ENCODE data around the gene RERE.
A peak's percentile ranks its signal among the peaks of the same experiment; 100 is the strongest.

The RERE gene

DNA sequence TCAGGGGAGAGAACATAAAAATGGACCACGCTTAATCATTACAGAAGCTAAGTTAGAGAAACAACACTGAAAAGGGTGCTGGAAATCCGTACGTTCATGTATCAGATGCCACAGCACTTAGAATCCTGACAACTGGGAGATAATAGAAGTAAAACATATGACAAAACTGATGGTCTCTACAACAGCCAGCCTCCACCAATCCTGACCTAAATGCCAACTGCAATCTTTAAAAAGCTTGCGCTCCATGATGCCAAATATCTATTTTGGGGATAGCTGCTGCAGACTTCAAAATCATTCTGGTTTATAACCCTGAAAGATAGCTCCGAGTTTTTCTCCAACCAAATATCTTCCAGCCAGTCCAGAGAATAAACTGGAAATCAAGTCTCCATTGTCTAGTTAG lies 178.3 kb downstream of the RERE start:
- POLR2A ChIA-PET = no interaction called here
- Histone ChIP-seq H3K4me1 (ENCODE audit: control insufficient read depth, insufficient read depth, low read length) (no peaks in the 10 kb centered on the region), H3K36me3 (ENCODE audit: control insufficient read depth in 2 of 2, insufficient read depth in 1 of 2, low read length in 2 of 2) (no peaks in the 10 kb centered on the region), H3K4me3 (ENCODE audit: low read depth, low read length) (no peak overlapping the region), H3K27ac (ENCODE audit: extremely low read depth, low read depth, low read length) (no peak overlapping the region), H3K9me3 (ENCODE audit: control insufficient read depth, insufficient read depth, low read depth, low read length) (no peaks in the 10 kb centered on the region)
- CTCF ChIA-PET = interaction anchor here (0.5 to 1.2 kb wide), 7 partner anchors 9 to 144 kb away, joined by 3 to 8 read pairs (median 3); no protein-coding TSS in a partner anchor
- TF ChIP-seq BCL11B (tag by site-specific recombination; IDR thresholded peaks at IDR 0.05; ENCODE audit: low read depth) = no peak
- TF ChIP-seq, protein P1, sequence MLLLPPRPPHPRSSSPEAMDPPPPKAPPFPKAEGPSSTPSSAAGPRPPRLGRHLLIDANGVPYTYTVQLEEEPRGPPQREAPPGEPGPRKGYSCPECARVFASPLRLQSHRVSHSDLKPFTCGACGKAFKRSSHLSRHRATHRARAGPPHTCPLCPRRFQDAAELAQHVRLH (tag by site-specific recombination; IDR thresholded peaks at IDR 0.05) = no peak
- TF ChIP-seq, protein P2, sequence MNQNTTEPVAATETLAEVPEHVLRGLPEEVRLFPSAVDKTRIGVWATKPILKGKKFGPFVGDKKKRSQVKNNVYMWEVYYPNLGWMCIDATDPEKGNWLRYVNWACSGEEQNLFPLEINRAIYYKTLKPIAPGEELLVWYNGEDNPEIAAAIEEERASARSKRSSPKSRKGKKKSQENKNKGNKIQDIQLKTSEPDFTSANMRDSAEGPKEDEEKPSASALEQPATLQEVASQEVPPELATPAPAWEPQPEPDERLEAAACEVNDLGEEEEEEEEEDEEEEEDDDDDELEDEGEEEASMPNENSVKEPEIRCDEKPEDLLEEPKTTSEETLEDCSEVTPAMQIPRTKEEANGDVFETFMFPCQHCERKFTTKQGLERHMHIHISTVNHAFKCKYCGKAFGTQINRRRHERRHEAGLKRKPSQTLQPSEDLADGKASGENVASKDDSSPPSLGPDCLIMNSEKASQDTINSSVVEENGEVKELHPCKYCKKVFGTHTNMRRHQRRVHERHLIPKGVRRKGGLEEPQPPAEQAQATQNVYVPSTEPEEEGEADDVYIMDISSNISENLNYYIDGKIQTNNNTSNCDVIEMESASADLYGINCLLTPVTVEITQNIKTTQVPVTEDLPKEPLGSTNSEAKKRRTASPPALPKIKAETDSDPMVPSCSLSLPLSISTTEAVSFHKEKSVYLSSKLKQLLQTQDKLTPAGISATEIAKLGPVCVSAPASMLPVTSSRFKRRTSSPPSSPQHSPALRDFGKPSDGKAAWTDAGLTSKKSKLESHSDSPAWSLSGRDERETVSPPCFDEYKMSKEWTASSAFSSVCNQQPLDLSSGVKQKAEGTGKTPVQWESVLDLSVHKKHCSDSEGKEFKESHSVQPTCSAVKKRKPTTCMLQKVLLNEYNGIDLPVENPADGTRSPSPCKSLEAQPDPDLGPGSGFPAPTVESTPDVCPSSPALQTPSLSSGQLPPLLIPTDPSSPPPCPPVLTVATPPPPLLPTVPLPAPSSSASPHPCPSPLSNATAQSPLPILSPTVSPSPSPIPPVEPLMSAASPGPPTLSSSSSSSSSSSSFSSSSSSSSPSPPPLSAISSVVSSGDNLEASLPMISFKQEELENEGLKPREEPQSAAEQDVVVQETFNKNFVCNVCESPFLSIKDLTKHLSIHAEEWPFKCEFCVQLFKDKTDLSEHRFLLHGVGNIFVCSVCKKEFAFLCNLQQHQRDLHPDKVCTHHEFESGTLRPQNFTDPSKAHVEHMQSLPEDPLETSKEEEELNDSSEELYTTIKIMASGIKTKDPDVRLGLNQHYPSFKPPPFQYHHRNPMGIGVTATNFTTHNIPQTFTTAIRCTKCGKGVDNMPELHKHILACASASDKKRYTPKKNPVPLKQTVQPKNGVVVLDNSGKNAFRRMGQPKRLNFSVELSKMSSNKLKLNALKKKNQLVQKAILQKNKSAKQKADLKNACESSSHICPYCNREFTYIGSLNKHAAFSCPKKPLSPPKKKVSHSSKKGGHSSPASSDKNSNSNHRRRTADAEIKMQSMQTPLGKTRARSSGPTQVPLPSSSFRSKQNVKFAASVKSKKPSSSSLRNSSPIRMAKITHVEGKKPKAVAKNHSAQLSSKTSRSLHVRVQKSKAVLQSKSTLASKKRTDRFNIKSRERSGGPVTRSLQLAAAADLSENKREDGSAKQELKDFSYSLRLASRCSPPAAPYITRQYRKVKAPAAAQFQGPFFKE (tag by site-specific recombination; IDR thresholded peaks at IDR 0.05; ENCODE audit: borderline replicate concordance) = no peak
- TF ChIP-seq ZNF571 (tag by site-specific recombination; IDR thresholded peaks at IDR 0.05) = no peak
- no peak for TF ChIP-seq ZNF394 (tag by site-specific recombination; IDR thresholded peaks at IDR 0.05; ENCODE audit: borderline replicate concordance)
- no peak for TF ChIP-seq ZNF366 (tag by site-specific recombination; conservative IDR thresholded peaks at IDR 0.05)
- TF ChIP-seq REPIN1 (tag by site-specific recombination; IDR thresholded peaks at IDR 0.05; ENCODE audit: low read depth) = no peak
- TF ChIP-seq ZNF621 (tag by site-specific recombination; IDR thresholded peaks at IDR 0.05) = no peak
- TF ChIP-seq ZNF843 (tag by site-specific recombination; IDR thresholded peaks at IDR 0.05) = no peak

DNA sequence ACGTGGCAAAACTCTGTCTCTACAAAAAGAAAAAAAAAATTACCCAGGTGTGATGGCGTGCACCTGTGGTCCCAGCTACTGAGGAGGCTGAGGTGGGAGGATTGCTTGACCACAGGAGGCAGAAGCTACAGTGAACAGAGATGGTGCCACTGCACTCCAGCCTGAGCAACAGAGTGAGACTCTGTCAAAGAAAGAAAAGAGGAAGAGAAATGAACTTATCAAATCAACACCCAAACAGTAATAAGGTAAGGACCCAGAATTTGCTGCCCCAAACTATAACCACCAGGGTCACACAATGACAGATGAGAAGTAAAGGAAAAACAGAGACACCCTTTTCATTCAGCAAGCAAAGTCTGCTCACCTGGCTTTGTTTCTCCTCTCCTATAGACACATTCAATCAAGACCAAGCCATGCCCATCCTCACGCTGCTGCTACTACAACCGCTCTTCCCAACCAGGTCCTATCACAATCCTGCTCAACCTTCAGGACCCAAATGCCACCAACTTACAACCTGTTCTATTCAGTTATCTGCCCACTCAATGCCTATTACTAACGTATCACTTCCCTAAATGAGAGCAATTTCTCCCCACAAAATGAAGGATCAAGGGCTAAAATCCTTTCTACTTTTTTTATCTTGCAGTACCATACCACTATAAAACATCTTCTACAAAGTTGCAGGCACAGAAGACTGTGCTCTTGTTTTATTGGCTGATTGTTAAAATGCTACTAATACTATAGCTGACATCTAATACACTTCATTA lies 183.5 kb downstream of the RERE start:
- ChIA-PET POLR2A (no interaction called here), CTCF (no interaction called here)
- H3K27ac ChIP-seq (ENCODE audit: extremely low read depth, low read depth, low read length) = no peak overlapping the region
- no peaks in the 10 kb centered on the region for H3K36me3 ChIP-seq (ENCODE audit: control insufficient read depth in 2 of 2, insufficient read depth in 1 of 2, low read length in 2 of 2)
- TF ChIP-seq ZNF544 (tag by site-specific recombination; IDR thresholded peaks at IDR 0.05) = no peak
- TF ChIP-seq, protein P3, sequence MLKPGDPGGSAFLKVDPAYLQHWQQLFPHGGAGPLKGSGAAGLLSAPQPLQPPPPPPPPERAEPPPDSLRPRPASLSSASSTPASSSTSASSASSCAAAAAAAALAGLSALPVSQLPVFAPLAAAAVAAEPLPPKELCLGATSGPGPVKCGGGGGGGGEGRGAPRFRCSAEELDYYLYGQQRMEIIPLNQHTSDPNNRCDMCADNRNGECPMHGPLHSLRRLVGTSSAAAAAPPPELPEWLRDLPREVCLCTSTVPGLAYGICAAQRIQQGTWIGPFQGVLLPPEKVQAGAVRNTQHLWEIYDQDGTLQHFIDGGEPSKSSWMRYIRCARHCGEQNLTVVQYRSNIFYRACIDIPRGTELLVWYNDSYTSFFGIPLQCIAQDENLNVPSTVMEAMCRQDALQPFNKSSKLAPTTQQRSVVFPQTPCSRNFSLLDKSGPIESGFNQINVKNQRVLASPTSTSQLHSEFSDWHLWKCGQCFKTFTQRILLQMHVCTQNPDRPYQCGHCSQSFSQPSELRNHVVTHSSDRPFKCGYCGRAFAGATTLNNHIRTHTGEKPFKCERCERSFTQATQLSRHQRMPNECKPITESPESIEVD (tag by site-specific recombination; IDR thresholded peaks at IDR 0.05) = 0 out of 2 replicates have a peak, but pooled peaks have one; percentile 28
- no peak overlapping the region for H3K4me3 ChIP-seq (ENCODE audit: low read depth, low read length)
- H3K4me1 ChIP-seq (ENCODE audit: control insufficient read depth, insufficient read depth, low read length) = peaks cover 5% of the 10 kb centered on the region; the same call in 1 of the 2 replicates
- no peaks in the 10 kb centered on the region for H3K9me3 ChIP-seq (ENCODE audit: control insufficient read depth, insufficient read depth, low read depth, low read length)

DNA sequence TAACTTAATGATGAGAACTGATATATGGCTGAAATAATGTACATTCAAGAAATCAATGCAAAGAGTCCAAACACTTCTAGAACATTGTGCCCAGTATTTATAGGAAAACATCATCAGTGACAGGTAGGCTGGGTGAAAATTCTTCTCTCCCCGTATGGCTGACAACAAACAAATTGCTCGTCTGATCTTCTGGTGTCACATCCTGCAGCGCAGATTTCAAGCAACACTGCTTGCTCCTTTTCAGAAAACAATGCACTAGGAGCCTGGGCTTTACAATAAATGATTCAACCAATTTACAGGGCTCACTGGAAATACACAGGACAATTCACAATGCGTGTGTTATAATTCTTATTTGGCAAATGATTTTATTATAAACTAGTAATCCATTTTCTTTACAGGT lies 185.3 kb downstream of the RERE start:
- ChIA-PET POLR2A (no interaction called here), CTCF (interaction anchor here (1.3 kb wide), 1 partner anchor 11 kb away, joined by 3 read pairs; no protein-coding TSS in a partner anchor)
- peaks cover 5% of the 10 kb centered on the region; the same call in 1 of the 2 replicates for H3K4me1 ChIP-seq (ENCODE audit: control insufficient read depth, insufficient read depth, low read length)
- TF ChIP-seq, protein P4, sequence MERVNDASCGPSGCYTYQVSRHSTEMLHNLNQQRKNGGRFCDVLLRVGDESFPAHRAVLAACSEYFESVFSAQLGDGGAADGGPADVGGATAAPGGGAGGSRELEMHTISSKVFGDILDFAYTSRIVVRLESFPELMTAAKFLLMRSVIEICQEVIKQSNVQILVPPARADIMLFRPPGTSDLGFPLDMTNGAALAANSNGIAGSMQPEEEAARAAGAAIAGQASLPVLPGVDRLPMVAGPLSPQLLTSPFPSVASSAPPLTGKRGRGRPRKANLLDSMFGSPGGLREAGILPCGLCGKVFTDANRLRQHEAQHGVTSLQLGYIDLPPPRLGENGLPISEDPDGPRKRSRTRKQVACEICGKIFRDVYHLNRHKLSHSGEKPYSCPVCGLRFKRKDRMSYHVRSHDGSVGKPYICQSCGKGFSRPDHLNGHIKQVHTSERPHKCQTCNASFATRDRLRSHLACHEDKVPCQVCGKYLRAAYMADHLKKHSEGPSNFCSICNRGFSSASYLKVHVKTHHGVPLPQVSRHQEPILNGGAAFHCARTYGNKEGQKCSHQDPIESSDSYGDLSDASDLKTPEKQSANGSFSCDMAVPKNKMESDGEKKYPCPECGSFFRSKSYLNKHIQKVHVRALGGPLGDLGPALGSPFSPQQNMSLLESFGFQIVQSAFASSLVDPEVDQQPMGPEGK (tag by site-specific recombination; IDR thresholded peaks at IDR 0.05) = no peak
- TF ChIP-seq ZNF76 (tag by site-specific recombination; IDR thresholded peaks at IDR 0.05; ENCODE audit: borderline replicate concordance, low read depth) = no peak
- TF ChIP-seq, protein P5, sequence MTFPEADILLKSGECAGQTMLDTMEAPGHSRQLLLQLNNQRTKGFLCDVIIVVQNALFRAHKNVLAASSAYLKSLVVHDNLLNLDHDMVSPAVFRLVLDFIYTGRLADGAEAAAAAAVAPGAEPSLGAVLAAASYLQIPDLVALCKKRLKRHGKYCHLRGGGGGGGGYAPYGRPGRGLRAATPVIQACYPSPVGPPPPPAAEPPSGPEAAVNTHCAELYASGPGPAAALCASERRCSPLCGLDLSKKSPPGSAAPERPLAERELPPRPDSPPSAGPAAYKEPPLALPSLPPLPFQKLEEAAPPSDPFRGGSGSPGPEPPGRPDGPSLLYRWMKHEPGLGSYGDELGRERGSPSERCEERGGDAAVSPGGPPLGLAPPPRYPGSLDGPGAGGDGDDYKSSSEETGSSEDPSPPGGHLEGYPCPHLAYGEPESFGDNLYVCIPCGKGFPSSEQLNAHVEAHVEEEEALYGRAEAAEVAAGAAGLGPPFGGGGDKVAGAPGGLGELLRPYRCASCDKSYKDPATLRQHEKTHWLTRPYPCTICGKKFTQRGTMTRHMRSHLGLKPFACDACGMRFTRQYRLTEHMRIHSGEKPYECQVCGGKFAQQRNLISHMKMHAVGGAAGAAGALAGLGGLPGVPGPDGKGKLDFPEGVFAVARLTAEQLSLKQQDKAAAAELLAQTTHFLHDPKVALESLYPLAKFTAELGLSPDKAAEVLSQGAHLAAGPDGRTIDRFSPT (tag by site-specific recombination; IDR thresholded peaks at IDR 0.05) = no peak
- no peak for TF ChIP-seq KLF8 (tag by site-specific recombination; IDR thresholded peaks at IDR 0.05)
- TF ChIP-seq ZNF701 (tag by site-specific recombination; IDR thresholded peaks at IDR 0.05) = no peak
- TF ChIP-seq ZNF747 (tag by site-specific recombination; IDR thresholded peaks at IDR 0.05) = no peak
- no peak for TF ChIP-seq ZNF544 (tag by site-specific recombination; IDR thresholded peaks at IDR 0.05)
- no peak for TF ChIP-seq SCRT2 (tag by site-specific recombination; IDR thresholded peaks at IDR 0.05)

More for the DNA sequence above, 185.3 kb downstream of the RERE start:
- H3K36me3 ChIP-seq (ENCODE audit: control insufficient read depth in 2 of 2, insufficient read depth in 1 of 2, low read length in 2 of 2) = no peaks in the 10 kb centered on the region
- H3K4me3 ChIP-seq (ENCODE audit: low read depth, low read length) = no peak overlapping the region
- no peak overlapping the region for H3K27ac ChIP-seq (ENCODE audit: extremely low read depth, low read depth, low read length)
- no peaks in the 10 kb centered on the region for H3K9me3 ChIP-seq (ENCODE audit: control insufficient read depth, insufficient read depth, low read depth, low read length)

Measured in HEK293 (cell line).